ENCODE data around the gene EFEMP2. TPM values are rescaled to one million over a fixed set of nuclear protein-coding genes. Genes with fewer than 3 reads are reported as not detected.

The EFEMP2 gene
- total RNA-seq, 2 experiments from 2014 or later, result 17.1 to 18.0 TPM

DNA sequence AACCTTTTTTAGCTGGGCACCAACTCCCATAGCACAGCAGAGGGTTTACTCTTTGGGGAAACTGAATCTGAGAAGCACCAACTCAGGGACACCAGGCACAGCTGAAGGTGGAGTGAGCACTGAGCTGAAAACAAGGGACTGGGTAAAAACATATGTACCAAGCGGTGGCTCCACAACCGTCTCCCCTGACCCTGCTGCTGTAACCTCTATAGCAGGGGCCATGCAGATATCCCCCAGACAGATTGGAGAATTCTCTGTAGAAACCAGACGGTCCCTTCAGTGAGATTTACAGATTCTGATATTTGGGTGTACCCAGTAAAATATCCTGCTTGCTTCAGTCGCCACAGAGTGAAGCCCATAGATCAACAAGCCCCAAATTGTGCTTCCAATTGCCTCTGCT lies 43.1 kb downstream of the EFEMP2 start:
- no peak overlapping the region for H3K27ac Mint-ChIP-seq
- H3K36me3 Mint-ChIP-seq (ENCODE audit: low read depth), result peaks cover 4% of the 10 kb centered on the region
- TF ChIP-seq, protein P1, sequence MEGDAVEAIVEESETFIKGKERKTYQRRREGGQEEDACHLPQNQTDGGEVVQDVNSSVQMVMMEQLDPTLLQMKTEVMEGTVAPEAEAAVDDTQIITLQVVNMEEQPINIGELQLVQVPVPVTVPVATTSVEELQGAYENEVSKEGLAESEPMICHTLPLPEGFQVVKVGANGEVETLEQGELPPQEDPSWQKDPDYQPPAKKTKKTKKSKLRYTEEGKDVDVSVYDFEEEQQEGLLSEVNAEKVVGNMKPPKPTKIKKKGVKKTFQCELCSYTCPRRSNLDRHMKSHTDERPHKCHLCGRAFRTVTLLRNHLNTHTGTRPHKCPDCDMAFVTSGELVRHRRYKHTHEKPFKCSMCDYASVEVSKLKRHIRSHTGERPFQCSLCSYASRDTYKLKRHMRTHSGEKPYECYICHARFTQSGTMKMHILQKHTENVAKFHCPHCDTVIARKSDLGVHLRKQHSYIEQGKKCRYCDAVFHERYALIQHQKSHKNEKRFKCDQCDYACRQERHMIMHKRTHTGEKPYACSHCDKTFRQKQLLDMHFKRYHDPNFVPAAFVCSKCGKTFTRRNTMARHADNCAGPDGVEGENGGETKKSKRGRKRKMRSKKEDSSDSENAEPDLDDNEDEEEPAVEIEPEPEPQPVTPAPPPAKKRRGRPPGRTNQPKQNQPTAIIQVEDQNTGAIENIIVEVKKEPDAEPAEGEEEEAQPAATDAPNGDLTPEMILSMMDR (IDR thresholded peaks at IDR 0.05), result no peak
- intact Hi-C loops (cut with micrococcal nuclease), result no loop called here
- DNase-seq, result no peak
- ATAC-seq, result no peak
- peaks cover 2% of the 10 kb centered on the region for H3K27me3 Mint-ChIP-seq
- no peak overlapping the region for H3K4me3 Mint-ChIP-seq
- ChIA-PET POLR2A (interaction anchor here (0.8 kb wide), 1 partner anchor 62 kb away, joined by 3 read pairs; no protein-coding TSS in a partner anchor), CTCF (interaction anchor here (0.7 to 4.4 kb wide), 7 partner anchors 12 to 210 kb away, joined by 3 to 34 read pairs (median 4); partner anchors contain the start of genes AP5B1 and MUS81)
- H3K9me3 Mint-ChIP-seq, result peaks cover 2% of the 10 kb centered on the region
- H3K4me1 Mint-ChIP-seq (ENCODE audit: low read depth), result peaks cover 39% of the 10 kb centered on the region

DNA sequence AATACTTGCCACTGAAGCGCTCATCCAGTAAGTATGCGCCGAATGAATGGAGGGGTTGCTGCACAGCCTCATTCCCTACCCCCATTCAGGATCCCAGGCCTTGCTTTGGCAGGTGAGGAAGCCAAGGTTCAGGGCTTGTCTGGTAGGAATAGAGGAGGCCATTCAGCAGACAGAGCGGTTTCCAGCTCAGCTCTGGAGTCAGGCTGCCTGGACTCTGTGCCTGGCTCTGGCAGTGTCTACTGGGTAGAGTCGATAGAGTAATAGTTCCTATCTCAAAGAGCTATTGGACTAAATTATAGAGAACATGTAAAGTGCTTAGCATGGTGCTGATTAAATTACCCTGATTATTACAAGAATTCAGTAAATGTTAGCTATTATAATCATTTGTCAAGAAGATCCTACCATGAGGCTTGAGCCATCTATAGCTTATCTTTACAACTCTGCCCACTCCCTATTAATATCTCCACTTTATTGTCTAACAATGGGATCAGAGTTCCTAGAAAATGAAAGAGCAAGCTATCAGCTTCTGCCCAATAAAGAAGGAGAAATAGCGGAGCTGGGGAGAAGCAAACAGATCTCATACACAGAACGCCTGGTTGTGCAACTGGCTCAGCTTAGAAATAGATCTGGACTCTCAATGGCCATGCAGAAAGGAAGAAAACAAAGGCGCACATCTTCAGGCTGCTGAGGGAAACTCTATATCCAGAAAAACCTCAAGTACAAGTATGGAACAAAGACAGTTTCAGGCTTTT lies 45.4 kb downstream of the EFEMP2 start:
- H3K4me3 Mint-ChIP-seq, result no peak overlapping the region
- ATAC-seq (no peak), DNase-seq (no peak)
- ChIA-PET POLR2A (interaction anchor here (1.0 to 1.8 kb wide), 4 partner anchors 9 to 64 kb away, joined by 3 to 5 read pairs (median 4); no protein-coding TSS in a partner anchor), CTCF (interaction anchor here (0.8 to 3.1 kb wide), 12 partner anchors 9 to 233 kb away, joined by 3 to 30 read pairs (median 5); partner anchors contain the start of genes AP5B1 and KAT5)
- no peaks in the 10 kb centered on the region for H3K36me3 Mint-ChIP-seq (ENCODE audit: low read depth)
- no peaks in the 10 kb centered on the region for H3K9me3 Mint-ChIP-seq
- no peak overlapping the region for H3K27ac Mint-ChIP-seq
- TF ChIP-seq, protein P1 (IDR thresholded peaks at IDR 0.05), result no peak
- peaks cover 28% of the 10 kb centered on the region for H3K4me1 Mint-ChIP-seq (ENCODE audit: low read depth)
- intact Hi-C loops (cut with micrococcal nuclease), result no loop called here
- peaks cover 2% of the 10 kb centered on the region for H3K27me3 Mint-ChIP-seq

DNA sequence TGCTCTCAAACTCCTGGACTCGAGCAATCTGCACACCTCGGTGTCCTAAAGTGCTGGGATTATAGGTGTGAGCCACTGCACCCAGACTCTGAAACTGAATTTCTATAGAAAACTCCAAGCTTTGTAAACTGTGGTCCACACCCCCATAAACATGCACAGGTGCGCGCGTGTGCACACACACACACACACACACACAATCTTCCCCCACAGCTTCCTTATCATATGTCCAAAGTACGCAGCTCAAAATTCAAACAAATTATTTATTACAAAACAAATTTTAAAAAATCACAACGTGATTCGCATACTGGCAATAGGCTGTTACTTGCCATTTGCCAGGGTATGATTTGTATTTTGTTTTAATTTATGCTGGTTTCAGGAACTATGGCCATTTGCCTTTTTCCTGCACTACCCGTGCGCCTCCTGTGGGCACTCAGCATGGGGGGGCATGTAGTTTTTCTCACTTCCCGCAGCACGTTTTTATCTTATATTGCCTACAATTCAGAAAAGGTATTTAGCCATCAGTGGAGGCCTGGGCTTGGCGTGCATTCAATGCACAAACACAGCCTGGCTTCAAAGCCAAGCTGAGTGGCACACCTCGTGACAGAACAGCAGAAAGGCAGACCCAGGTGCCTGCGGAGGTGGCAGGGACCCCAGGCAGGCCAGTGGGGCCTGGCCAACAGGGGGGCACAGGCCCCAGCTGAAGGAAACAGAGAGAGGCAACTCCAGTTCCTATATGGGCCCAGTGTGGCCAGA lies 49.6 kb downstream of the EFEMP2 start:
- Mint-ChIP-seq H3K4me3 (no peak overlapping the region), H3K36me3 (ENCODE audit: low read depth) (no peaks in the 10 kb centered on the region), H3K4me1 (ENCODE audit: low read depth) (peaks cover 13% of the 10 kb centered on the region), H3K27me3 (no peaks in the 10 kb centered on the region), H3K9me3 (no peaks in the 10 kb centered on the region), H3K27ac (no peak overlapping the region)
- ATAC-seq (no peak), DNase-seq (no peak)
- intact Hi-C loops (cut with micrococcal nuclease), result no loop called here
- POLR2A ChIA-PET, result interaction anchor here (0.5 to 1.7 kb wide), 7 partner anchors 10 to 180 kb away, joined by 3 to 4 read pairs (median 4); partner anchors contain the start of genes KAT5 and SNX32
- CTCF ChIA-PET, result interaction anchor here (0.7 to 9.4 kb wide), 6 partner anchors 9 to 168 kb away, joined by 3 to 235 read pairs (median 4); partner anchors contain the start of gene AP5B1
- TF ChIP-seq, protein P1 (IDR thresholded peaks at IDR 0.05), result no peak

DNA sequence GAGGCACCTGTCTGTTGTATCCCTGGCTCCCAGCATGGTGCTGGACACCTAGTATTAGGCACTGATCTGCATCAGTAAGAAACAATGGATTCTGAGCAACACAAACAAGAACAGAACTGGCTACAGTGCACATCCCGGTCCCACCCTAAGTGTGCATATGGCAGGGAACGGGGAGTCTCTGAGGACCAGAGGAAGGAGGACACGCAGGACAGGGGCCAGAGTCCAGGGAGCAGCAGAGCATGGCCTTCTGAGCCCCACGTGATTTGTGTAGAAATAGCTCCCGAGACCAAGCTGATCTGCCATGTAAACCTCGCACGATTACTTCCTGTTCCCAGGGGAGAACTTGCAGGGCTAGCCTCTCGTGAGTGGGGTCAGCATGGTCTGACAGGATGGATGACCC lies 51.5 kb downstream of the EFEMP2 start:
- POLR2A ChIA-PET, result no interaction called here
- intact Hi-C loops (cut with micrococcal nuclease), result no loop called here
- peaks cover 17% of the 10 kb centered on the region for H3K4me1 Mint-ChIP-seq (ENCODE audit: low read depth)
- no peaks in the 10 kb centered on the region for H3K9me3 Mint-ChIP-seq
- no peaks in the 10 kb centered on the region for H3K36me3 Mint-ChIP-seq (ENCODE audit: low read depth)
- no peak overlapping the region for H3K4me3 Mint-ChIP-seq
- CTCF ChIA-PET, result interaction anchor here (5.7 to 9.4 kb wide), 2 partner anchors 46 to 100 kb away, joined by 36 to 235 read pairs; partner anchors contain the start of genes AP5B1 and RNASEH2C
- DNase-seq (no peak), ATAC-seq (no peak)
- no peaks in the 10 kb centered on the region for H3K27me3 Mint-ChIP-seq
- H3K27ac Mint-ChIP-seq, result no peak overlapping the region
- TF ChIP-seq, protein P1 (IDR thresholded peaks at IDR 0.05), result no peak

All from activated CD8-positive, alpha-beta T cell treated with anti-CD3 and anti-CD28 coated beads for 36 hours (primary cell).